Measurements from ENCODE around the gene MCRIP2.

The MCRIP2 gene

GRCh38 chr16:603933-604332, 37.7 kb upstream of the MCRIP2 start:
- H3K4me1 Mint-ChIP-seq, result peaks cover 11% of the 10 kb centered on the region
- H3K27ac Mint-ChIP-seq (ENCODE audit: low read depth), result no peak overlapping the region
- H3K9me3 Mint-ChIP-seq, result no peaks in the 10 kb centered on the region
- DNase-seq (ENCODE audit: low spot score in 2 of 2), result no peak
- peaks cover 7% of the 10 kb centered on the region for H3K36me3 Mint-ChIP-seq (ENCODE audit: insufficient read depth)
- no peak for ATAC-seq (replicated peaks; ENCODE audit: extremely low read depth, poor library complexity, severe bottlenecking)
- H3K4me3 Mint-ChIP-seq, result no peak overlapping the region
- no peaks in the 10 kb centered on the region for H3K27me3 Mint-ChIP-seq

- no peaks in the 10 kb centered on the region for H3K9me3 Mint-ChIP-seq
- H3K36me3 Mint-ChIP-seq (ENCODE audit: insufficient read depth), result peaks cover 3% of the 10 kb centered on the region
- no peak overlapping the region for H3K4me3 Mint-ChIP-seq
- DNase-seq (ENCODE audit: low spot score in 2 of 2), result no peak
- H3K4me1 Mint-ChIP-seq, result peaks cover 29% of the 10 kb centered on the region
- no peaks in the 10 kb centered on the region for H3K27me3 Mint-ChIP-seq
- ATAC-seq (replicated peaks; ENCODE audit: extremely low read depth, poor library complexity, severe bottlenecking), result no peak
- H3K27ac Mint-ChIP-seq (ENCODE audit: low read depth), result no peak overlapping the region
Measured at GRCh38 chr16:606656-607307, 34.8 kb upstream of the MCRIP2 start.

GRCh38 chr16:608019-608418, 33.6 kb upstream of the MCRIP2 start:
- Mint-ChIP-seq H3K4me1 (peaks cover 27% of the 10 kb centered on the region), H3K27ac (ENCODE audit: low read depth) (no peak overlapping the region), H3K4me3 (no peak overlapping the region), H3K27me3 (no peaks in the 10 kb centered on the region), H3K36me3 (ENCODE audit: insufficient read depth) (no peaks in the 10 kb centered on the region), H3K9me3 (no peaks in the 10 kb centered on the region)
- ATAC-seq (replicated peaks; ENCODE audit: extremely low read depth, poor library complexity, severe bottlenecking) (no peak), DNase-seq (ENCODE audit: low spot score in 2 of 2) (no peak)

DNA sequence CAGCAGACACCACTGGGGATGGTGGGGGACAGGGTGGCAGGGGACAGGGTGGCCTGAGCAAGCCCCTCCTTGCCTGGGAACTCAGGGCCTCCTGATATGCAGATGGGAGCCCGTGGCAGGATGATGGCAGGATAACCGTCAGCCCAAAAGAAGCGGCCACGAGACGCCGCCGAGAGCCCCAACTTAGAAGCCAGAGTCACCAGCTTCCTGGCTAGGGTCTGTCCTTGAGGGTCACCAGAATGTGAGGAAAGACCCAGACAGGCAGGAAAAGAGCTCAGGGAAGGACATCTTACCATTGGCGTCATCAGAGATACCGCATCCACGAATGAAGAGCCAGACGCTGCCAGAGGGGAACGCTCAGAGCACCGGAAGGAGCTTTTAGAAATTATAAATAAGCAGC, 32.3 kb upstream of the MCRIP2 start:
- Mint-ChIP-seq H3K4me1 (peaks cover 21% of the 10 kb centered on the region), H3K36me3 (ENCODE audit: insufficient read depth) (no peaks in the 10 kb centered on the region), H3K4me3 (no peak overlapping the region), H3K27ac (ENCODE audit: low read depth) (peak overlapping the region; percentile 38), H3K9me3 (no peaks in the 10 kb centered on the region), H3K27me3 (no peaks in the 10 kb centered on the region)
- ATAC-seq (replicated peaks; ENCODE audit: extremely low read depth, poor library complexity, severe bottlenecking) (no peak), DNase-seq (ENCODE audit: low spot score in 2 of 2) (no peak)

DNA sequence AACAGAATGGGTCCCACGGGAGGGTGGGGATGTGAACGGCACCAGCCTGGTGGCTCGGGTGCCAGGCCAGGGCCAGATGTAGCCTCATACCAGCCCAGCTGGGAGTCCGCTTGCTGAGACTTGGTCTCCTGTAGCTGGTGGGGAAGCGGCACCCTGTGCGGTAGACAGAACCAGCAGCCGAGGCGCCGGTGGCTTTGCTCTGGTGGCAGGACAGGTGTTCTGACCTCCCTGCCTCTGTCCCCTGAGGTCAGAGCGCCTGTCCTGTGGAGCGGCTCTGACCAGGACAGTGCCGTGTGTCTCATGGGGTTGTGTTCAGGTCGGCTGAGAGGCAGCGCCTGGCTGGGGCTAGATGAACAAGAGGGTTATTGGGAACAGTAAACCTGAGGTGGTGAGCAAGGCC, 31.6 kb upstream of the MCRIP2 start:
- Mint-ChIP-seq H3K4me3 (no peak overlapping the region), H3K36me3 (ENCODE audit: insufficient read depth) (no peaks in the 10 kb centered on the region), H3K27ac (ENCODE audit: low read depth) (no peak overlapping the region), H3K4me1 (peaks cover 25% of the 10 kb centered on the region), H3K9me3 (no peaks in the 10 kb centered on the region), H3K27me3 (no peaks in the 10 kb centered on the region)
- ATAC-seq (replicated peaks; ENCODE audit: extremely low read depth, poor library complexity, severe bottlenecking), result no peak
- no peak for DNase-seq (ENCODE audit: low spot score in 2 of 2)

- DNase-seq (ENCODE audit: low spot score in 2 of 2), result peak in 1 of 2 donors; percentile 48
- H3K36me3 Mint-ChIP-seq (ENCODE audit: insufficient read depth), result no peaks in the 10 kb centered on the region
- H3K4me3 Mint-ChIP-seq, result no peak overlapping the region
- H3K9me3 Mint-ChIP-seq, result no peaks in the 10 kb centered on the region
- peak; percentile 40 for ATAC-seq (replicated peaks; ENCODE audit: extremely low read depth, poor library complexity, severe bottlenecking)
- no peak overlapping the region for H3K27ac Mint-ChIP-seq (ENCODE audit: low read depth)
- no peaks in the 10 kb centered on the region for H3K27me3 Mint-ChIP-seq
- peaks cover 26% of the 10 kb centered on the region for H3K4me1 Mint-ChIP-seq
Measured at GRCh38 chr16:610513-611381, 30.9 kb upstream of the MCRIP2 start.

DNA sequence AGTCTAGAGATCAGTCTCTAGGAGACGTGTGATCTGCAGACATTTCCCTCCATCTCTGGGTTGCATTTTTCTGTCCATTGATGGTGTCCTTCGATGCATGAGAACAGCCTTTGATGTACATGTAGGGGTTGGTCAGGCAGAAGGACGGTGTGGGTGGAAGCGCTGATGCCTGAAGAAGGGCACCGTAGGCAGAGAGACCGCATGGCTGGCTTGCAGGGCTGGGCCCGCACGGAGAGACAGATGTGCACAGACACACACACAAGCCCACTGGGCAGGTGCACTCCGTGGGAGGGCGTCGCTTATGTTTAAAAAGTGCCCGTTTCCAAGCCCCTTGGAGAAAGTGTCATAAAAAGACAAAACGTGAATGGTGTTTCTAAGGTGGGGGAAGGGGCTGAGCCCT, 26.5 kb upstream of the MCRIP2 start:
- peaks cover 12% of the 10 kb centered on the region for H3K4me1 Mint-ChIP-seq
- no peak for DNase-seq (ENCODE audit: low spot score in 2 of 2)
- H3K27me3 Mint-ChIP-seq, result no peaks in the 10 kb centered on the region
- H3K36me3 Mint-ChIP-seq (ENCODE audit: insufficient read depth), result no peaks in the 10 kb centered on the region
- no peak overlapping the region for H3K27ac Mint-ChIP-seq (ENCODE audit: low read depth)
- H3K4me3 Mint-ChIP-seq, result no peak overlapping the region
- no peak for ATAC-seq (replicated peaks; ENCODE audit: extremely low read depth, poor library complexity, severe bottlenecking)
- H3K9me3 Mint-ChIP-seq, result no peaks in the 10 kb centered on the region

GRCh38 chr16:616733-617586, 24.7 kb upstream of the MCRIP2 start:
- Mint-ChIP-seq H3K27ac (ENCODE audit: low read depth) (no peak overlapping the region), H3K4me3 (no peak overlapping the region), H3K27me3 (no peaks in the 10 kb centered on the region), H3K36me3 (ENCODE audit: insufficient read depth) (no peaks in the 10 kb centered on the region), H3K4me1 (peaks cover 5% of the 10 kb centered on the region), H3K9me3 (no peaks in the 10 kb centered on the region)
- no peak for DNase-seq (ENCODE audit: low spot score in 2 of 2)
- ATAC-seq (replicated peaks; ENCODE audit: extremely low read depth, poor library complexity, severe bottlenecking), result no peak

DNA sequence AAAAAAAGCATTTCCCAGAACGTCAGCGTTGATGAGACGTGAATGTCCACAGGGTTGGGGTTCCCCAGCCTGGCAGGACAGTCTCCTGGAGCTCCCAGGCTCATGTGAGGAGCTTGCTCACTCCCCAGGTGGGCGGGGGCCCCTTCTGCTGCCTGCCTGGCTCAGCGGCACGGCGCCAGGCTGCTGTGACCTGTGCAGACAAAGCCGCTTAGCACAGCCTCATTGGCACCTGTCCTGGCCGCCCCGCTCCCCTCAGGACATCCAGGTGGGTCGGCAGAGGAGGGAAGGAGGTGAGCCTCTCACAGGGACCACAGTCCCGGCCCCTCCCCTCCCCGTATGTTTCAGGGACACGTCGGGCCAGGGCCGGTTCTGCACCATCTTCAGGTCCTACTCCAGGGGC, 23.8 kb upstream of the MCRIP2 start:
- no peak overlapping the region for H3K4me3 Mint-ChIP-seq
- no peaks in the 10 kb centered on the region for H3K36me3 Mint-ChIP-seq (ENCODE audit: insufficient read depth)
- H3K9me3 Mint-ChIP-seq, result no peaks in the 10 kb centered on the region
- no peaks in the 10 kb centered on the region for H3K27me3 Mint-ChIP-seq
- ATAC-seq (replicated peaks; ENCODE audit: extremely low read depth, poor library complexity, severe bottlenecking) (no peak), DNase-seq (ENCODE audit: low spot score in 2 of 2) (no peak)
- no peak overlapping the region for H3K27ac Mint-ChIP-seq (ENCODE audit: low read depth)
- peaks cover 5% of the 10 kb centered on the region for H3K4me1 Mint-ChIP-seq

- H3K36me3 Mint-ChIP-seq (ENCODE audit: insufficient read depth), result no peaks in the 10 kb centered on the region
- H3K27ac Mint-ChIP-seq (ENCODE audit: low read depth), result no peak overlapping the region
- H3K27me3 Mint-ChIP-seq, result no peaks in the 10 kb centered on the region
- no peaks in the 10 kb centered on the region for H3K9me3 Mint-ChIP-seq
- DNase-seq (ENCODE audit: low spot score in 2 of 2) (no peak), ATAC-seq (replicated peaks; ENCODE audit: extremely low read depth, poor library complexity, severe bottlenecking) (no peak)
- H3K4me1 Mint-ChIP-seq, result peaks cover 5% of the 10 kb centered on the region
- no peak overlapping the region for H3K4me3 Mint-ChIP-seq
Measured at GRCh38 chr16:619476-620100, 22.0 kb upstream of the MCRIP2 start.

DNA sequence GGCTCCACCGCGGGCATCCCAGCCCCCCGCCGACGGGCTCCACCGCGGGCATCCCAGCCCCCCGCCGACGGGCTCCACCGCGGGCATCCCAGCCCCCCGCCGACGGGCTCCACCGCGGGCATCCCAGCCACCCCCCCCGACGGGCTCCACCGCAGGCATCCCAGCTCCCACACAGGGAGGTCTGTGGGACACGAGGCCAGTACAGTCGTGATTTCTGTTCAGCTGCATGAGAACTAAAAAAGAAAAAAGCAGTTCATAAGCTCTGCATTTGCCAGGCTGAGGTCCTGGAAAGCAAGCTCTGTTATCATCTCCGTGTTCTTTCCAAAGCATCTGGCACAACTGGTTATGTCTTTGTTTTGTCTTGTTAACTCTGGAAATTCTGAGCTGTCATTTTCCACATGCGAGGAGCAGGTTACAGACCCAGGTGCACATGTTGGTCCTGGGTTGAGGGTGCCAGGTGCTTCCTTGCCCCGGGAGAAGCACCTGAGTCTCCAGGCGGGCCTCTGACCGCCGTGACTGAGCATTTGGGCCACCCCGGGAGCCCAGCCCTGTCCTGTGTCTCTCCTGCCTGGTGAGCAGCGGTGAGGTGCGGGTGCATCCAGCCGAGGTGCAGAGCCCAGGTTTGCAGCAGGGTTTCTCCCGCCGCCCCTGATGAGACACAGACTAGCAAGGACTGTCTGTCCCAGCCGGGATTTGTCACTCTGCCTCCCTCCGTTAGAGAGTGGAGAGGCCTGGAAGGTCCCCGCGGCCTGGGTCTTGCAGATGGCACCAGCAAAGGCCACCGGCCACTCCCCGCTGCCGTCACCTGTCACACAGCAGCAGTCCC, 20.7 kb upstream of the MCRIP2 start:
- Mint-ChIP-seq H3K9me3 (no peaks in the 10 kb centered on the region), H3K27ac (ENCODE audit: low read depth) (no peak overlapping the region), H3K36me3 (ENCODE audit: insufficient read depth) (no peaks in the 10 kb centered on the region), H3K4me3 (no peak overlapping the region), H3K27me3 (no peaks in the 10 kb centered on the region), H3K4me1 (no peaks in the 10 kb centered on the region)
- ATAC-seq (replicated peaks; ENCODE audit: extremely low read depth, poor library complexity, severe bottlenecking), result no peak
- no peak for DNase-seq (ENCODE audit: low spot score in 2 of 2)
